ENCODE results near the gene ASCC1. TPM values are rescaled to one million over a fixed set of nuclear protein-coding genes. Genes with fewer than 3 reads are reported as not detected.

ASCC1 gene
- total and polyA plus RNA-seq, 2 donors from 2014 or later, result 24.0 to 36.1 TPM

- TF ChIP-seq CTCF (IDR thresholded peaks at IDR 0.05; ENCODE audit: borderline replicate concordance, extremely low read depth, insufficient read depth), result no peak
- no peaks in the 10 kb centered on the region for H3K36me3 ChIP-seq (ENCODE audit: control insufficient read depth in 2 of 3, insufficient read depth in 3 of 3, low read length in 3 of 3)
- intact Hi-C loops (cut with DNase I), result no loop called here
- peaks cover 0 to 11% (median 0%) of the 10 kb centered on the region in 3 donors for H3K4me1 ChIP-seq (ENCODE audit: control insufficient read depth in 2 of 3, insufficient read depth in 2 of 3, low read depth in 1 of 3, low read length in 3 of 3)
- no peak for DNase-seq
- no peak overlapping the region for H3K9ac ChIP-seq (ENCODE audit: low read length in 3 of 3)
- no peak overlapping the region for H3K27ac ChIP-seq (ENCODE audit: low read depth in 2 of 2, low read length in 2 of 2)
- H3K27me3 ChIP-seq (ENCODE audit: control insufficient read depth, insufficient read depth, low read length), result peaks cover 5% of the 10 kb centered on the region
- FAIRE-seq, result no peak
- no peaks in the 10 kb centered on the region for H3K9me3 ChIP-seq (ENCODE audit: control insufficient read depth in 2 of 3, insufficient read depth in 1 of 3, low read length in 3 of 3)
- no peak overlapping the region for H3K4me3 ChIP-seq (ENCODE audit: low read length in 3 of 3)
These were observed 130.1 kb downstream of the ASCC1 start for GRCh38 chr10:72085864-72086465.

- Histone ChIP-seq H3K9ac (ENCODE audit: low read length in 3 of 3) (no peak overlapping the region), H3K4me1 (ENCODE audit: control insufficient read depth in 2 of 3, insufficient read depth in 2 of 3, low read depth in 1 of 3, low read length in 3 of 3) (peaks cover 0 to 11% (median 0%) of the 10 kb centered on the region in 3 donors), H3K27me3 (ENCODE audit: control insufficient read depth, insufficient read depth, low read length) (peaks cover 5% of the 10 kb centered on the region), H3K9me3 (ENCODE audit: control insufficient read depth in 2 of 3, insufficient read depth in 1 of 3, low read length in 3 of 3) (no peaks in the 10 kb centered on the region), H3K27ac (ENCODE audit: low read depth in 2 of 2, low read length in 2 of 2) (no peak overlapping the region), H3K36me3 (ENCODE audit: control insufficient read depth in 2 of 3, insufficient read depth in 3 of 3, low read length in 3 of 3) (no peaks in the 10 kb centered on the region), H3K4me3 (ENCODE audit: low read length in 3 of 3) (no peak overlapping the region)
- TF ChIP-seq CTCF (IDR thresholded peaks at IDR 0.05; ENCODE audit: borderline replicate concordance, extremely low read depth, insufficient read depth), result no peak
- no peak for FAIRE-seq
- DNase-seq, result no peak
- intact Hi-C loops (cut with DNase I), result no loop called here
These were observed 130.9 kb downstream of the ASCC1 start for GRCh38 chr10:72085166-72085565.

GRCh38 chr10:72083790-72084459 lies 132.2 kb downstream of the ASCC1 start:
- DNase-seq (no peak), FAIRE-seq (no peak)
- peaks cover 0 to 9% (median 0%) of the 10 kb centered on the region in 3 donors for H3K4me1 ChIP-seq (ENCODE audit: control insufficient read depth in 2 of 3, insufficient read depth in 2 of 3, low read depth in 1 of 3, low read length in 3 of 3)
- intact Hi-C loops (cut with DNase I), result no loop called here
- no peak for TF ChIP-seq CTCF (IDR thresholded peaks at IDR 0.05; ENCODE audit: borderline replicate concordance, extremely low read depth, insufficient read depth)
- H3K27me3 ChIP-seq (ENCODE audit: control insufficient read depth, insufficient read depth, low read length), result peaks cover 5% of the 10 kb centered on the region
- no peaks in the 10 kb centered on the region for H3K9me3 ChIP-seq (ENCODE audit: control insufficient read depth in 2 of 3, insufficient read depth in 1 of 3, low read length in 3 of 3)
- H3K9ac ChIP-seq (ENCODE audit: low read length in 3 of 3), result no peak overlapping the region
- no peak overlapping the region for H3K27ac ChIP-seq (ENCODE audit: low read depth in 2 of 2, low read length in 2 of 2)
- H3K4me3 ChIP-seq (ENCODE audit: low read length in 3 of 3), result no peak overlapping the region
- no peaks in the 10 kb centered on the region for H3K36me3 ChIP-seq (ENCODE audit: control insufficient read depth in 2 of 3, insufficient read depth in 3 of 3, low read length in 3 of 3)

Data from kidney (tissue), 14 donors.